Measurements from ENCODE around the gene EPG5. TPM values are rescaled to one million over a fixed set of nuclear protein-coding genes. Genes with fewer than 3 reads are reported as not detected.
A peak's percentile ranks its signal among the peaks of the same experiment; 100 is the strongest.

The EPG5 gene
- total and polyA plus RNA-seq, 4 donors = 3.2 to 20.3 (median 11.1) TPM

DNA sequence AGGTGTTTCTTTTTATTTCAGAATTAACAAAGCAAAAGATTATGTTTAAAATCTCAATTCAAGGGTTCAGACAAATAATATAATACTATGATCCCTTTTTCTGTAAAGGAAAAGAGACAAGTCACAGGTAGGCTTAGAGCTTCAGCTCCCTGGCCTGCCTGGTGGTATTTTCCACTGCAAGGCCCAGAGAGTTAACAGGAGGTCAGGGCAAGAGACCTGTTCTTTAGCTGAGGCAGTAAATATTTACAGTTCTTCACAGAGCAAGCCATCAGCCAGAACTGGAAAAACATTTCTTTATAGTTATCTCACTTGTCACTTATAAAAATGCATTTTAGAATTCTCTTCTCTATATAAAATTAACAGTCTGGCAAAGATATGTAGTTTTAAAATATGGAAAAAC lies 70.1 kb downstream of the EPG5 start (continued):
- TF ChIP-seq RXRA (IDR thresholded peaks at IDR 0.05) = peak; percentile 79 to 87
- peak; percentile 76 for TF ChIP-seq FOXA1 (IDR thresholded peaks at IDR 0.05)
- TF ChIP-seq NR2F2 (IDR thresholded peaks at IDR 0.05) = no peak
- no peak for TF ChIP-seq GABPA (IDR thresholded peaks at IDR 0.05 in 1 of 2, conservative IDR thresholded peaks at IDR 0.05 in 1 of 2)
- peak in 1 of 2 donors; percentile 74 for TF ChIP-seq EGR1 (IDR thresholded peaks at IDR 0.05; ENCODE audit: low read depth in 2 of 2)

GRCh38 chr18:45896452-45896851 lies 70.7 kb downstream of the EPG5 start:
- no peak for TF ChIP-seq EGR1 (IDR thresholded peaks at IDR 0.05; ENCODE audit: low read depth in 2 of 2)
- no peak for TF ChIP-seq ZBTB33 (IDR thresholded peaks at IDR 0.05)
- no peak for TF ChIP-seq HNF4A (conservative IDR thresholded peaks at IDR 0.05)
- TF ChIP-seq RAD21 (IDR thresholded peaks at IDR 0.05) = no peak
- TF ChIP-seq HNF4G (IDR thresholded peaks at IDR 0.05) = no peak
- TF ChIP-seq GABPA (IDR thresholded peaks at IDR 0.05 in 1 of 2, conservative IDR thresholded peaks at IDR 0.05 in 1 of 2) = no peak
- no peak for TF ChIP-seq TAF1 (conservative IDR thresholded peaks at IDR 0.05)
- no peak for TF ChIP-seq JUND (IDR thresholded peaks at IDR 0.05)
- no peak for TF ChIP-seq ATF3 (IDR thresholded peaks at IDR 0.05)
- TF ChIP-seq NR2F2 (IDR thresholded peaks at IDR 0.05) = no peak
- TF ChIP-seq CTCF (IDR thresholded peaks at IDR 0.05; ENCODE audit: low read depth, low read length, missing input control) = no peak
- no peak for TF ChIP-seq FOXA1 (IDR thresholded peaks at IDR 0.05)
- no peaks in the 10 kb centered on the region for H3K27me3 ChIP-seq (ENCODE audit: control insufficient read depth in 4 of 4, insufficient read depth in 4 of 4, low read length in 3 of 4)
- no peak for DNase-seq (ENCODE audit: low spot score)
- no peaks in the 10 kb centered on the region for H3K9me3 ChIP-seq (ENCODE audit: control insufficient read depth in 4 of 4, low read length in 3 of 4)
- H3K4me3 ChIP-seq (ENCODE audit: low read depth in 1 of 3, low read length in 3 of 3) = no peak overlapping the region
- WGBS = 97% methylated on average over 7 of the region's 7 CpGs
- peak overlapping the region in 1 of 2 donors; percentile 62 for H3K27ac ChIP-seq (ENCODE audit: low read depth in 1 of 2, low read length in 2 of 2)
- H3K4me1 ChIP-seq (ENCODE audit: control insufficient read depth in 4 of 4, insufficient read depth in 4 of 4, low read length in 3 of 4) = peaks cover 3 to 16% (median 9%) of the 10 kb centered on the region in 4 donors
- H3K9ac ChIP-seq (ENCODE audit: low read depth in 1 of 2, low read length in 2 of 2) = peak overlapping the region in 1 of 2 donors; percentile 65
- peaks cover 12 to 25% (median 19%) of the 10 kb centered on the region in 4 donors for H3K36me3 ChIP-seq (ENCODE audit: control insufficient read depth in 4 of 4, insufficient read depth in 3 of 4, low read depth in 1 of 4, low read length in 3 of 4)

DNA sequence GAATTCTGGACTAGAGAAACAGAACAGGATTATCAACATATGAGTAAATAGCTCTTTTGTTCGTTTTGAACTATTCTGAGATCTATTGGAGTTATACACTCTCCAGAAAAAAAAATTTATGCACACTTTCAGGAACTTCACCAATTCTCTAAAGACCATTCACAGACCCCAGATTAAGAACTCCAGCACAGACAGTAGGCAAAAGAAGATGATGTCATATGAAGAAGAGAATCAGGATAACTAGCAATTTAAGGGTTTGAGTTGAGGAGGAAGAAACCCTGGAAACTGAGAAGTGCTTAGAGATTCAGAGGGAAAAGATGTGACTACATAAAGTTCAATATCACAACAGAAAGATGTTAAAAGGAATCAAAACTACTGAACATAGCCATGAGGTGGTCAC lies 71.8 kb downstream of the EPG5 start:
- Histone ChIP-seq H3K9me3 (ENCODE audit: control insufficient read depth in 4 of 4, low read length in 3 of 4) (no peaks in the 10 kb centered on the region), H3K4me1 (ENCODE audit: control insufficient read depth in 4 of 4, insufficient read depth in 4 of 4, low read length in 3 of 4) (peaks cover 3 to 16% (median 9%) of the 10 kb centered on the region in 4 donors), H3K9ac (ENCODE audit: low read depth in 1 of 2, low read length in 2 of 2) (no peak overlapping the region), H3K4me3 (ENCODE audit: low read depth in 1 of 3, low read length in 3 of 3) (no peak overlapping the region), H3K27me3 (ENCODE audit: control insufficient read depth in 4 of 4, insufficient read depth in 4 of 4, low read length in 3 of 4) (no peaks in the 10 kb centered on the region), H3K27ac (ENCODE audit: low read depth in 1 of 2, low read length in 2 of 2) (no peak overlapping the region), H3K36me3 (ENCODE audit: control insufficient read depth in 4 of 4, insufficient read depth in 3 of 4, low read depth in 1 of 4, low read length in 3 of 4) (peaks cover 10 to 16% (median 12%) of the 10 kb centered on the region in 4 donors)
- DNase-seq (ENCODE audit: low spot score) = no peak
- TF ChIP-seq HNF4A (conservative IDR thresholded peaks at IDR 0.05) (no peak), SP1 (IDR thresholded peaks at IDR 0.05) (no peak), YY1 (IDR thresholded peaks at IDR 0.05) (no peak), JUND (IDR thresholded peaks at IDR 0.05) (no peak), TAF1 (conservative IDR thresholded peaks at IDR 0.05) (no peak), CTCF (IDR thresholded peaks at IDR 0.05; ENCODE audit: low read depth, low read length, missing input control) (no peak), FOXA2 (IDR thresholded peaks at IDR 0.05) (no peak)
- WGBS = 86% methylated on average over 1 of the region's 1 CpG
